Lung (tissue), 12 donors: ENCODE data around the gene NR6A1. TPM values are rescaled to one million over a fixed set of nuclear protein-coding genes. Genes with fewer than 3 reads are reported as not detected.

Source experiments
- ATAC-seq: fragments of 200-7000 bp; cut with Tn5 transposase; one replicate; pipeline ENCODE4 v1.9.1; 2020; ENCODE audit warnings: moderate number of reproducible peaks; ENCODE audit not compliant: insufficient read depth, low FRiP score
- DNase-seq, 3 donors: peaks; one replicate each; pipeline ENCODE4 v3.0.0-alpha.2; 2013 to 2017
- H3K27ac ChIP-seq, 2 donors: one replicate each; pipeline ENCODE4 v1.5.1; 2013; ENCODE audit warnings: mild to moderate bottlenecking in 2 of 2, moderate library complexity in 2 of 2, control low read depth in 1 of 2, inconsistent platforms in 1 of 2, low read depth in 1 of 2, low read length in 1 of 2
- H3K27me3 ChIP-seq, 3 donors: one replicate each; pipeline ENCODE4 v1.5.1; 2013; ENCODE audit warnings: low read length in 2 of 3; ENCODE audit not compliant: control insufficient read depth in 3 of 3, insufficient read depth in 3 of 3
- H3K36me3 ChIP-seq, 4 donors: one replicate each; pipeline ENCODE4 v1.5.1; 2013; ENCODE audit warnings: low read length in 4 of 4, mild to moderate bottlenecking in 1 of 4, moderate library complexity in 1 of 4; ENCODE audit not compliant: control insufficient read depth in 4 of 4, insufficient read depth in 4 of 4
- H3K4me1 ChIP-seq, 5 donors: one replicate each; pipeline ENCODE4 v1.5.1; 2013; ENCODE audit warnings: low read length in 5 of 5, mild to moderate bottlenecking in 2 of 5, moderate library complexity in 1 of 5; ENCODE audit not compliant: control insufficient read depth in 5 of 5, insufficient read depth in 5 of 5
- H3K4me3 ChIP-seq: one replicate; pipeline ENCODE4 v1.5.1; 2013; ENCODE audit warnings: mild to moderate bottlenecking, control low read depth, moderate library complexity
- H3K9ac ChIP-seq, 2 donors: one replicate each; pipeline ENCODE4 v1.5.1; 2013; ENCODE audit warnings: low read length in 2 of 2, control low read depth in 1 of 2; ENCODE audit not compliant: insufficient read depth in 1 of 2
- H3K9me3 ChIP-seq, 4 donors: one replicate each; pipeline ENCODE4 v1.5.1; 2013; ENCODE audit warnings: low read length in 3 of 4, mild to moderate bottlenecking in 1 of 4, moderate library complexity in 1 of 4; ENCODE audit not compliant: control insufficient read depth in 4 of 4, insufficient read depth in 3 of 4
- WGBS, 2 donors: extraction: QIAGEN DNeasy Blood & Tissue Kit; methylation state at CpG; one replicate each; pipeline ENCODE4 v1.1.7; 2013; 5-methylcytosine and 5-hydroxymethylcytosine counted together
- polyA plus RNA-seq, 2 donors: library from polyadenylated mRNA; stranded (reverse); fragments of 200-250 nt; gene quantifications; one replicate each; pipeline ENCODE4 v1.2.1, GENCODE V29; 2013
- total RNA-seq, 2 donors: library from RNA; depleted of rRNA in 1 of 2; stranded (reverse); fragments of >200 nt in 1 of 2; gene quantifications; one replicate each; pipeline ENCODE4 v1.2.1, GENCODE V29; 2014 to 2021
- TF ChIP-seq, protein P1 (sequence below): IDR thresholded peaks from 2 replicates; pipeline ENCODE4 v1.5.1; 2012; ENCODE audit warnings: mild to moderate bottlenecking; ENCODE audit errors: control extremely low read depth, extremely low read depth
- donor health status: control.
- donor health status: control.
- donor health status: Bipolar disorder and iron deficiency.
- donor health status: healthy.
- donor health status: DM: yes; HTN: yes; CAD: no.

NR6A1 gene
- total and polyA plus RNA-seq, 4 donors = 0.94 to 4.0 (median 2.4) TPM

GRCh38 chr9:124699575-124699974, 71.5 kb downstream of the NR6A1 start:
- 92 to 96% methylated on average over 5 of the region's 5 CpGs for WGBS, 2 donors
- no peak overlapping the region for H3K9ac ChIP-seq
- no peak for DNase-seq

GRCh38 chr9:124698265-124698664, 72.8 kb downstream of the NR6A1 start:
- DNase-seq (no peak), ATAC-seq (no peak)
- Histone ChIP-seq H3K4me3 (no peak overlapping the region), H3K9me3 (no peaks in the 10 kb centered on the region), H3K27ac (no peak overlapping the region), H3K4me1 (peaks cover 0 to 5% (median 0%) of the 10 kb centered on the region in 5 donors), H3K36me3 (peaks cover 0 to 7% (median 1%) of the 10 kb centered on the region in 4 donors), H3K27me3 (no peaks in the 10 kb centered on the region), H3K9ac (no peak overlapping the region)
- WGBS, 2 donors = 61 to 67% methylated on average over 6 of the region's 6 CpGs
- TF ChIP-seq, protein P1, sequence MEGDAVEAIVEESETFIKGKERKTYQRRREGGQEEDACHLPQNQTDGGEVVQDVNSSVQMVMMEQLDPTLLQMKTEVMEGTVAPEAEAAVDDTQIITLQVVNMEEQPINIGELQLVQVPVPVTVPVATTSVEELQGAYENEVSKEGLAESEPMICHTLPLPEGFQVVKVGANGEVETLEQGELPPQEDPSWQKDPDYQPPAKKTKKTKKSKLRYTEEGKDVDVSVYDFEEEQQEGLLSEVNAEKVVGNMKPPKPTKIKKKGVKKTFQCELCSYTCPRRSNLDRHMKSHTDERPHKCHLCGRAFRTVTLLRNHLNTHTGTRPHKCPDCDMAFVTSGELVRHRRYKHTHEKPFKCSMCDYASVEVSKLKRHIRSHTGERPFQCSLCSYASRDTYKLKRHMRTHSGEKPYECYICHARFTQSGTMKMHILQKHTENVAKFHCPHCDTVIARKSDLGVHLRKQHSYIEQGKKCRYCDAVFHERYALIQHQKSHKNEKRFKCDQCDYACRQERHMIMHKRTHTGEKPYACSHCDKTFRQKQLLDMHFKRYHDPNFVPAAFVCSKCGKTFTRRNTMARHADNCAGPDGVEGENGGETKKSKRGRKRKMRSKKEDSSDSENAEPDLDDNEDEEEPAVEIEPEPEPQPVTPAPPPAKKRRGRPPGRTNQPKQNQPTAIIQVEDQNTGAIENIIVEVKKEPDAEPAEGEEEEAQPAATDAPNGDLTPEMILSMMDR = no peak

More at GRCh38 chr9:124699575-124699974, 71.5 kb downstream of the NR6A1 start:
- H3K27me3 ChIP-seq = no peaks in the 10 kb centered on the region
- H3K27ac ChIP-seq = no peak overlapping the region
- TF ChIP-seq, protein P1 = no peak
- H3K4me1 ChIP-seq = peaks cover 0 to 5% (median 0%) of the 10 kb centered on the region in 5 donors
- H3K9me3 ChIP-seq = no peaks in the 10 kb centered on the region
- no peak overlapping the region for H3K4me3 ChIP-seq
- no peak for ATAC-seq
- peaks cover 0 to 7% (median 3%) of the 10 kb centered on the region in 4 donors for H3K36me3 ChIP-seq

DNA sequence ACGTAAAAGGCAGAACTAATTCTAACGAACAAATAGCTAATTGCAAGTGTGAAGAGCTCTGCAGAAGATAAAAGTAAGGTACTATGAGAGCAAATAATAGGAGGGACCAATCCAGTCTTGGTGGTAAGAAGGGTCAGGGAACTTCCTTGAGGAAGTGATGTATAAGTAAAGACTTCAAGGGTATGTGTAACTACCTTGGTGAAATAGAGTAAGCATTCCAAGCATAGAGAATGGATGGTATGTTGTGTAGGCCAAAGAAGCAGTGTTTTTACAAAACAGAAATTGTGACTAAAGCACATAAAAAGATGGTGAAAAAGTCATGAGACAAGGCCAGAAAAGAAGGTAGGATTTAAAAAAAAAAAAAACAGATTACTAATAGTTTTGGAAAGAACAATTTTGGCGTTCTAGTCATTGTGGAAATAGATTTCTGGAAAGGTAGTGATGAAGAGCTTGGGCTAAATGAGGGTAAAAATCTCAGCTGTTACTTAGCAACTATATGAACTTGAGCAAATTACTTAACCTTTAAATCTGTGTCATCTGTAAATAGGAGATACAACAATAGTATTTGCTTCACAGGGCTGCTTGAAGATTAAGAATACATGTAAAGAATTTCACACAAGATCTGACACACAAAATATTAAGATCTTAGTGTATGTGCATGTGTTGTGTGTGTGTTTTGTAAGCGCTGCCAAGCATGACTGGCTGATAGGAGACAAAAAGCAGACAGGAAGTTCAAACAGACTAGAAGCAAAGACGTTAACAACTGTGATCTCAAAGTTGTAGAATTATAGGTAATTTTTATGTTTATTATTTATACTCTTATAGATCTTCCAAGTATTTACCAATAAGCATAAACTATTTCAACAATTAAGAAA, 73.5 kb downstream of the NR6A1 start:
- Histone ChIP-seq H3K4me3 (no peak overlapping the region), H3K27ac (no peak overlapping the region), H3K9ac (no peak overlapping the region), H3K9me3 (no peaks in the 10 kb centered on the region), H3K4me1 (peaks cover 0 to 5% (median 0%) of the 10 kb centered on the region in 5 donors), H3K36me3 (peaks cover 0 to 5% (median 0%) of the 10 kb centered on the region in 4 donors), H3K27me3 (no peaks in the 10 kb centered on the region)
- TF ChIP-seq, protein P1 = no peak
- 75 to 81% methylated on average over 5 of the region's 5 CpGs for WGBS, 2 donors
- peak; percentile 37 to 79 (median 72) for DNase-seq
- no peak for ATAC-seq
